HEK293T (cell line): ENCODE measurements around the gene DYRK3.

Source experiments
- ARNT ChIP-seq: fragments of 450-650 bp; IDR thresholded peaks from 2 replicates; pipeline ENCODE4 v1.6.1; 2017; ENCODE audit warnings: mild to moderate bottlenecking
- FOXM1 ChIP-seq: fragments of 450-650 bp; IDR thresholded peaks from 2 replicates; pipeline ENCODE4 v1.6.1; 2017; ENCODE audit warnings: mild to moderate bottlenecking, borderline replicate concordance
- L3MBTL2 ChIP-seq: fragments of 450-650 bp; conservative IDR thresholded peaks from 2 replicates; pipeline ENCODE4 v1.6.1; 2016; ENCODE audit warnings: mild to moderate bottlenecking
- SUZ12 ChIP-seq: fragments of 450-650 bp; IDR thresholded peaks from 2 replicates; pipeline ENCODE4 v1.6.1; 2016; ENCODE audit warnings: mild to moderate bottlenecking
- ZNF384 ChIP-seq: fragments of 450-650 bp; IDR thresholded peaks from 2 replicates; pipeline ENCODE4 v1.6.1; 2016

GRCh38 chr1:206588492-206588891, 46.8 kb upstream of the DYRK3 start:
- no peak for TF ChIP-seq SUZ12
- TF ChIP-seq FOXM1 = no peak
- TF ChIP-seq ARNT = no peak
- TF ChIP-seq ZNF384 = no peak
- TF ChIP-seq L3MBTL2 = no peak
